Osteoblast (primary cell): Measurements from ENCODE around the gene TRIM45. TPM values are rescaled to one million over a fixed set of nuclear protein-coding genes. Genes with fewer than 3 reads are reported as not detected.
"Not testable (repeated sequence)": the region's sequence is repeated elsewhere in the genome, so short reads cannot be mapped to it uniquely, and the experiment has no call there.

Source experiments
- DNase-seq: peaks from one replicate; pipeline ENCODE4 v3.0.0; 2011; ENCODE audit warnings: low spot score, mixed read lengths; ENCODE audit not compliant: insufficient read length; ENCODE audit errors: missing footprints
- H2AFZ ChIP-seq: 2 replicates; pipeline ENCODE4 v1.6.0; 2011; ENCODE audit warnings: mild to moderate bottlenecking, low read length
- H3K27ac ChIP-seq: 2 replicates; pipeline ENCODE4 v1.5.1; 2011; ENCODE audit warnings: mild to moderate bottlenecking, low read depth, low read length, moderate library complexity
- H3K27me3 ChIP-seq: 2 replicates; pipeline ENCODE4 v1.6.0; 2012; ENCODE audit warnings: mild to moderate bottlenecking, control low read depth, inconsistent platforms, low read length, moderate library complexity; ENCODE audit not compliant: insufficient read depth
- H3K36me3 ChIP-seq: 2 replicates; pipeline ENCODE4 v1.5.1; 2011; ENCODE audit warnings: mild to moderate bottlenecking, low read length, control low read depth, moderate library complexity; ENCODE audit not compliant: insufficient read depth
- H3K4me1 ChIP-seq: 2 replicates; pipeline ENCODE4 v1.5.1; 2011; ENCODE audit warnings: mild to moderate bottlenecking, low read length, control low read depth, moderate library complexity; ENCODE audit not compliant: insufficient read depth
- H3K4me2 ChIP-seq: 2 replicates; pipeline ENCODE4 v1.6.0; 2011; ENCODE audit warnings: mild to moderate bottlenecking, low read length; ENCODE audit not compliant: insufficient read depth
- H3K4me3 ChIP-seq: fragments of 200-600 bp; sonication (generic); 3 replicates; pipeline ENCODE4 v1.5.1; 2012; ENCODE audit warnings: mild to moderate bottlenecking, low read length, inconsistent platforms; ENCODE audit not compliant: insufficient read depth
- H3K79me2 ChIP-seq: 2 replicates; pipeline ENCODE4 v1.6.0; 2012; ENCODE audit warnings: mild to moderate bottlenecking, low read length, control low read depth, inconsistent platforms; ENCODE audit not compliant: insufficient read depth
- H3K9me3 ChIP-seq: 2 replicates; pipeline ENCODE4 v1.5.1; 2011; ENCODE audit warnings: low read depth, low read length, control low read depth
- H4K20me1 ChIP-seq: 2 replicates; pipeline ENCODE4 v1.6.0; 2012; ENCODE audit warnings: mild to moderate bottlenecking, low read length, control low read depth; ENCODE audit not compliant: insufficient read depth
- CTCF ChIP-seq: IDR thresholded peaks from 2 replicates; pipeline ENCODE4 v1.5.1; 2011; ENCODE audit warnings: mild to moderate bottlenecking, low read depth, low read length, moderate library complexity; ENCODE audit errors: extremely low read depth
- total RNA-seq: library from RNA; depleted of rRNA; stranded (reverse); fragments of >200 nt; gene quantifications from 2 replicates; pipeline ENCODE4 v1.2.3, GENCODE V29; 2012

Gene TRIM45
- total RNA-seq, 1 donor: 1.4 TPM

GRCh38 chr1:117164209-117164608 is 42.7 kb upstream of the TRIM45 start:
- H3K4me2 ChIP-seq: no peak overlapping the region
- H3K4me3 ChIP-seq: no peak overlapping the region
- no peak for TF ChIP-seq CTCF
- H3K9me3 ChIP-seq: no peaks in the 10 kb centered on the region
- DNase-seq: no peak
- no peaks in the 10 kb centered on the region for H4K20me1 ChIP-seq
- no peak overlapping the region for H2AFZ ChIP-seq
- H3K79me2 ChIP-seq: no peaks in the 10 kb centered on the region
- no peaks in the 10 kb centered on the region for H3K4me1 ChIP-seq
- H3K36me3 ChIP-seq: no peaks in the 10 kb centered on the region
- no peak overlapping the region for H3K27ac ChIP-seq
- peaks cover 9% of the 10 kb centered on the region for H3K27me3 ChIP-seq

GRCh38 chr1:117162816-117163215 is 41.3 kb upstream of the TRIM45 start:
- H3K9me3 ChIP-seq: no peaks in the 10 kb centered on the region
- H3K4me3 ChIP-seq: no peak overlapping the region
- no peaks in the 10 kb centered on the region for H4K20me1 ChIP-seq
- no peak for DNase-seq
- no peaks in the 10 kb centered on the region for H3K4me1 ChIP-seq
- no peak overlapping the region for H3K27ac ChIP-seq
- H3K4me2 ChIP-seq: no peak overlapping the region
- H3K27me3 ChIP-seq: peaks cover 9% of the 10 kb centered on the region
- H2AFZ ChIP-seq: no peak overlapping the region
- H3K79me2 ChIP-seq: no peaks in the 10 kb centered on the region
- TF ChIP-seq CTCF: no peak
- no peaks in the 10 kb centered on the region for H3K36me3 ChIP-seq

- TF ChIP-seq CTCF: no peak
- Histone ChIP-seq H3K27ac (no peak overlapping the region), H3K36me3 (no peaks in the 10 kb centered on the region), H3K79me2 (no peaks in the 10 kb centered on the region), H3K27me3 (peaks cover 9% of the 10 kb centered on the region), H4K20me1 (no peaks in the 10 kb centered on the region), H3K4me3 (no peak overlapping the region), H3K4me2 (no peak overlapping the region), H2AFZ (no peak overlapping the region), H3K9me3 (no peaks in the 10 kb centered on the region), H3K4me1 (no peaks in the 10 kb centered on the region)
- DNase-seq: no peak
These were observed 40.3 kb upstream of the TRIM45 start for GRCh38 chr1:117161887-117162286.

GRCh38 chr1:117151305-117151704 is 29.8 kb upstream of the TRIM45 start:
- not testable (repeated sequence) for H3K9me3 ChIP-seq, H3K4me3 ChIP-seq, H2AFZ ChIP-seq, H3K27ac ChIP-seq, H3K4me2 ChIP-seq, H3K36me3 ChIP-seq, H3K27me3 ChIP-seq, DNase-seq, H4K20me1 ChIP-seq, H3K79me2 ChIP-seq
- peaks cover 20% of the 10 kb centered on the region for H3K4me1 ChIP-seq
